ENCODE results near the gene SCARB1. TPM values are rescaled to one million over a fixed set of nuclear protein-coding genes. Genes with fewer than 3 reads are reported as not detected.
A peak's percentile ranks its signal among the peaks of the same experiment; 100 is the strongest.

Gene SCARB1
- total and polyA plus RNA-seq, 2 of the 13 experiments (the other 11 are each of a cell fraction or from before 2014, with no cell fraction given), result 63.4 to 160 TPM

GRCh38 chr12:124770728-124771127, 92.9 kb downstream of the SCARB1 start:
- H3K36me3 ChIP-seq (replicated peaks in 1 of 2; ENCODE audit: control insufficient read depth in 1 of 2, insufficient read depth in 2 of 2, low read length in 2 of 2), result no peaks in the 10 kb centered on the region
- no peak overlapping the region for H3K4me2 ChIP-seq (ENCODE audit: low read depth, low read length)
- ATAC-seq (no peak), FAIRE-seq (no peak), DNase-seq (ENCODE audit: low spot score) (no peak)
- H4K20me1 ChIP-seq (ENCODE audit: insufficient read depth, low read length), result no peaks in the 10 kb centered on the region
- H3K79me2 ChIP-seq (ENCODE audit: insufficient read depth, low read length), result no peaks in the 10 kb centered on the region
- no peak overlapping the region for H3K4me3 ChIP-seq (replicated peaks in 1 of 3; ENCODE audit: insufficient read depth in 1 of 3, low read depth in 2 of 3, low read length in 3 of 3)
- 75% methylated on average over 5 of the region's 5 CpGs for WGBS (ENCODE audit: low lambda C conversion rate)
- no TSS peak for BruUV-seq (replicated peaks)
- ChIA-PET POLR2A (no interaction called here), CTCF (ENCODE audit: low intra/inter-chr PET ratio, low total read pairs) (interaction anchor here (1.2 kb wide), 1 partner anchor 735 kb away, joined by 6 read pairs; no protein-coding TSS in a partner anchor)
- TF ChIP-seq ZBTB3 (CRISPR knock-in tag; IDR thresholded peaks at IDR 0.05; ENCODE audit: borderline replicate concordance, low read depth) (no peak), ZKSCAN1 (IDR thresholded peaks at IDR 0.05; ENCODE audit: low read length) (0 out of 2 replicates have a peak, but pooled peaks have one; percentile 41), TCF7 (IDR thresholded peaks at IDR 0.05; ENCODE audit: low read depth) (no peak), PHF5A (CRISPR knock-in tag; IDR thresholded peaks at IDR 0.05; ENCODE audit: low read depth, unreplicated experiment) (no peak)
- intact Hi-C loops (cut with micrococcal nuclease; ENCODE audit: unreplicated experiment) (loop anchor here (5.0 to 10.0 kb wide), 4 partner anchors 206 to 733 kb away; partner anchors contain the start of gene NCOR2), in situ Hi-C loops (cut with HindIII; ENCODE audit: extremely low pct_ligation_motif_present, low pct_unique_long_range_greater_than_20kb) (loop anchor here (10.0 kb wide), 1 partner anchor 726 kb away; no protein-coding TSS in a partner anchor)
- no peak overlapping the region for H3K9ac ChIP-seq (ENCODE audit: insufficient read depth, low read depth, low read length)
- peaks cover 62% of the 10 kb centered on the region for H3K4me1 ChIP-seq (ENCODE audit: insufficient read depth, low read length)
- no peak overlapping the region for H3K27ac ChIP-seq (ENCODE audit: extremely low read length, insufficient read depth, low read length)
- no peaks in the 10 kb centered on the region for H3K9me3 ChIP-seq (ENCODE audit: low read length)
- no peak overlapping the region for H2AFZ ChIP-seq (ENCODE audit: low read length)
- H3K27me3 ChIP-seq (ENCODE audit: control insufficient read depth in 1 of 2, insufficient read depth in 2 of 2, low read length in 2 of 2), result no peaks in the 10 kb centered on the region

GRCh38 chr12:124769881-124770512, 93.7 kb downstream of the SCARB1 start:
- in situ Hi-C loops (cut with HindIII; ENCODE audit: extremely low pct_ligation_motif_present, low pct_unique_long_range_greater_than_20kb), result loop anchor here (5.0 to 10.0 kb wide), 3 partner anchors 203 to 725 kb away; partner anchors contain the start of gene NCOR2
- WGBS (ENCODE audit: low lambda C conversion rate), result 52% methylated on average over 13 of the region's 14 CpGs
- peaks cover 6% of the 10 kb centered on the region for H3K9me3 ChIP-seq (ENCODE audit: low read length)
- intact Hi-C loops (cut with micrococcal nuclease; ENCODE audit: unreplicated experiment), result loop anchor here (5.0 to 10.0 kb wide), 4 partner anchors 205 to 733 kb away; partner anchors contain the start of gene NCOR2
- H3K79me2 ChIP-seq (ENCODE audit: insufficient read depth, low read length), result no peaks in the 10 kb centered on the region
- no peak overlapping the region for H3K27ac ChIP-seq (ENCODE audit: extremely low read length, insufficient read depth, low read length)
- no peaks in the 10 kb centered on the region for H3K27me3 ChIP-seq (ENCODE audit: control insufficient read depth in 1 of 2, insufficient read depth in 2 of 2, low read length in 2 of 2)
- H3K9ac ChIP-seq (ENCODE audit: insufficient read depth, low read depth, low read length), result no peak overlapping the region
- no peak overlapping the region for H3K4me2 ChIP-seq (ENCODE audit: low read depth, low read length)
- no peak for DNase-seq (ENCODE audit: low spot score)
- H3K4me3 ChIP-seq (replicated peaks in 1 of 3; ENCODE audit: insufficient read depth in 1 of 3, low read depth in 2 of 3, low read length in 3 of 3), result no peak overlapping the region
- POLR2A ChIA-PET, result no interaction called here
- peaks cover 55% of the 10 kb centered on the region for H3K4me1 ChIP-seq (ENCODE audit: insufficient read depth, low read length)
- H4K20me1 ChIP-seq (ENCODE audit: insufficient read depth, low read length), result no peaks in the 10 kb centered on the region
- no TSS peak for BruUV-seq (replicated peaks)
- CTCF ChIA-PET (ENCODE audit: low intra/inter-chr PET ratio, low total read pairs), result no interaction called here
- H2AFZ ChIP-seq (ENCODE audit: low read length), result no peak overlapping the region
- FAIRE-seq, result no peak
- no peak for ATAC-seq
- H3K36me3 ChIP-seq (replicated peaks in 1 of 2; ENCODE audit: control insufficient read depth in 1 of 2, insufficient read depth in 2 of 2, low read length in 2 of 2), result no peaks in the 10 kb centered on the region
- TF ChIP-seq ZBTB25 (CRISPR knock-in tag; IDR thresholded peaks at IDR 0.05), result no peak
- no peak for TF ChIP-seq ZNF639 (CRISPR knock-in tag; conservative IDR thresholded peaks at IDR 0.05)
- no peak for TF ChIP-seq CCAR2 (optimal IDR thresholded peaks at IDR 0.05; ENCODE audit: low read depth, low read length)
- TF ChIP-seq CBFB (CRISPR knock-in tag; IDR thresholded peaks at IDR 0.05), result no peak
- no peak for TF ChIP-seq SOX13 (IDR thresholded peaks at IDR 0.05)
- no peak for TF ChIP-seq SOX13 (CRISPR knock-in tag; conservative IDR thresholded peaks at IDR 0.05 in 1 of 2, IDR thresholded peaks at IDR 0.05 in 1 of 2)
- TF ChIP-seq ATF7 (IDR thresholded peaks at IDR 0.05), result no peak
- no peak for TF ChIP-seq ATF7 (CRISPR knock-in tag; IDR thresholded peaks at IDR 0.05)
- no peak for TF ChIP-seq ETV6 (CRISPR knock-in tag; conservative IDR thresholded peaks at IDR 0.05)
- no peak for TF ChIP-seq TBP (CRISPR knock-in tag; IDR thresholded peaks at IDR 0.05)
- no peak for TF ChIP-seq ZBTB38 (CRISPR knock-in tag; IDR thresholded peaks at IDR 0.05)
